ENCODE measurements around the gene LRR1.

Gene LRR1

GRCh38 chr14:49559979-49560768 is 38.6 kb upstream of the LRR1 start:
- no peak for TF ChIP-seq REST (IDR thresholded peaks at IDR 0.05; ENCODE audit: insufficient replicate concordance, low read depth)
- no peak for TF ChIP-seq GABPA (IDR thresholded peaks at IDR 0.05; ENCODE audit: low read depth)
- TF ChIP-seq, protein P1, sequence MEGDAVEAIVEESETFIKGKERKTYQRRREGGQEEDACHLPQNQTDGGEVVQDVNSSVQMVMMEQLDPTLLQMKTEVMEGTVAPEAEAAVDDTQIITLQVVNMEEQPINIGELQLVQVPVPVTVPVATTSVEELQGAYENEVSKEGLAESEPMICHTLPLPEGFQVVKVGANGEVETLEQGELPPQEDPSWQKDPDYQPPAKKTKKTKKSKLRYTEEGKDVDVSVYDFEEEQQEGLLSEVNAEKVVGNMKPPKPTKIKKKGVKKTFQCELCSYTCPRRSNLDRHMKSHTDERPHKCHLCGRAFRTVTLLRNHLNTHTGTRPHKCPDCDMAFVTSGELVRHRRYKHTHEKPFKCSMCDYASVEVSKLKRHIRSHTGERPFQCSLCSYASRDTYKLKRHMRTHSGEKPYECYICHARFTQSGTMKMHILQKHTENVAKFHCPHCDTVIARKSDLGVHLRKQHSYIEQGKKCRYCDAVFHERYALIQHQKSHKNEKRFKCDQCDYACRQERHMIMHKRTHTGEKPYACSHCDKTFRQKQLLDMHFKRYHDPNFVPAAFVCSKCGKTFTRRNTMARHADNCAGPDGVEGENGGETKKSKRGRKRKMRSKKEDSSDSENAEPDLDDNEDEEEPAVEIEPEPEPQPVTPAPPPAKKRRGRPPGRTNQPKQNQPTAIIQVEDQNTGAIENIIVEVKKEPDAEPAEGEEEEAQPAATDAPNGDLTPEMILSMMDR (IDR thresholded peaks at IDR 0.05; ENCODE audit: insufficient read depth, low read length): no peak
- no peak for TF ChIP-seq POLR2AphosphoS5 (IDR thresholded peaks at IDR 0.05; ENCODE audit: low read depth)
- TF ChIP-seq SPI1 (IDR thresholded peaks at IDR 0.05; ENCODE audit: borderline replicate concordance, low read depth): no peak
- H3K27me3 ChIP-seq (ENCODE audit: insufficient read depth, poor library complexity, severe bottlenecking): no peaks in the 10 kb centered on the region
- no peak for DNase-seq (ENCODE audit: low read depth in 1 of 2, low spot score in 1 of 2)
- H3K27ac ChIP-seq (replicated peaks): no peak overlapping the region
- H3K4me3 ChIP-seq (replicated peaks; ENCODE audit: insufficient read depth, low read length): no peak overlapping the region

DNA sequence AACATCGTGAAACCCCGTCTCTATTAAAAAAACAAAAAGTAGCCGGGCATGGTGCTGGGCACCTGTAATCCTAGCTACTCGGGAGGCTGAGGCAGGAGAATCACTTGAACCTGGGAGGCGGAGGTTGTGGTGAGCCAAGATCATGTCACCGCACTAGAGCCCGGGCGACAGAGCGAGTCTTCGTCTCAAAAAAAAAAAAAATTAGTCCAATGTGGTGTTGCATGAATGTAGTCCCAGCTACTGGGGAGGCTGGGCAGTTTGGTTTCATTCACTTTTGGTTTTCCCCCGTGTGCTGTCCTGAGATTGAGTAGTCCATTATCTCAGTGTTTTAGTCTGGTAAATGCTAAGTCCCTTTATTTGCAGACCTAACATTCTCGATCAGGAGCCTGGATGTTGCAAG is 32.0 kb upstream of the LRR1 start:
- TF ChIP-seq SPI1 (IDR thresholded peaks at IDR 0.05; ENCODE audit: borderline replicate concordance, low read depth) (no peak), GABPA (IDR thresholded peaks at IDR 0.05; ENCODE audit: low read depth) (no peak), POLR2AphosphoS5 (IDR thresholded peaks at IDR 0.05; ENCODE audit: low read depth) (no peak), REST (IDR thresholded peaks at IDR 0.05; ENCODE audit: insufficient replicate concordance, low read depth) (no peak)
- TF ChIP-seq, protein P1 (IDR thresholded peaks at IDR 0.05; ENCODE audit: insufficient read depth, low read length): no peak
- no peaks in the 10 kb centered on the region for H3K27me3 ChIP-seq (ENCODE audit: insufficient read depth, poor library complexity, severe bottlenecking)
- no peak overlapping the region for H3K27ac ChIP-seq (replicated peaks)
- no peak overlapping the region for H3K4me3 ChIP-seq (replicated peaks; ENCODE audit: insufficient read depth, low read length)
- no peak for DNase-seq (ENCODE audit: low read depth in 1 of 2, low spot score in 1 of 2)

DNA sequence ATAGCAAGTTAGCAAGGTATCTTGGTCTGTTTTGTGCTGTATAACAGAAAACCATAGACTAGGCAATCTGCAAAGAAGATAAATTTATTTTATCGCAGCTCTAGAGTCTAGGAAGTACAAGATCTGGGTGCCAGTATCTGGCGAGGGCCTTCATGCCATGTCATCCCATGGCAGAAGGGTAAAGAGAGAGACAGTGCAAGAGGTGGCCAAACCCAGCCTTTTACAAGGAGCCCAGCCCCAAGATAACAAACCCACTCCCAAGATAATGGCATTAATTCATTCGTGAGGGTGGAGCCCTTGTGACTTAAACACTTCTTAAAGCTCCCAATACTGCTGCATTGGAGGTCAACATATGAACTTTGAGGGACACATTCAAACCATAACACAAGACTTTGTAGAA is 29.5 kb upstream of the LRR1 start:
- no peak for DNase-seq (ENCODE audit: low read depth in 1 of 2, low spot score in 1 of 2)
- no peak overlapping the region for H3K4me3 ChIP-seq (replicated peaks; ENCODE audit: insufficient read depth, low read length)
- H3K27ac ChIP-seq (replicated peaks): no peak overlapping the region
- TF ChIP-seq SPI1 (IDR thresholded peaks at IDR 0.05; ENCODE audit: borderline replicate concordance, low read depth): no peak
- no peak for TF ChIP-seq POLR2AphosphoS5 (IDR thresholded peaks at IDR 0.05; ENCODE audit: low read depth)
- no peak for TF ChIP-seq REST (IDR thresholded peaks at IDR 0.05; ENCODE audit: insufficient replicate concordance, low read depth)
- no peak for TF ChIP-seq GABPA (IDR thresholded peaks at IDR 0.05; ENCODE audit: low read depth)
- TF ChIP-seq, protein P1 (IDR thresholded peaks at IDR 0.05; ENCODE audit: insufficient read depth, low read length): no peak
- H3K27me3 ChIP-seq (ENCODE audit: insufficient read depth, poor library complexity, severe bottlenecking): no peaks in the 10 kb centered on the region

Measured in HL-60 (cell line).